Trophoblast cell (in vitro differentiated cells and primary cell): Measurements from ENCODE around the gene MTMR4.

Experiments
- DNase-seq, 2 donors: peaks; one replicate each; pipeline ENCODE4 v3.0.0-alpha.2; 2016
- H2AFZ ChIP-seq: 2 replicates; pipeline ENCODE4 v1.6.1; 2013; ENCODE audit warnings: low read length, moderate library complexity, mild to moderate bottlenecking; ENCODE audit not compliant: insufficient read depth, poor library complexity
- H2AK5ac ChIP-seq: 2 replicates; pipeline ENCODE4 v1.6.1; 2013; ENCODE audit warnings: mild to moderate bottlenecking, low read length
- H2BK120ac ChIP-seq: 2 replicates; pipeline ENCODE4 v1.6.1; 2013; ENCODE audit warnings: low read length, mild to moderate bottlenecking, moderate library complexity; ENCODE audit not compliant: insufficient read depth, poor library complexity
- H2BK12ac ChIP-seq: 2 replicates; pipeline ENCODE4 v1.6.1; 2013; ENCODE audit warnings: mild to moderate bottlenecking, low read length, moderate library complexity
- H2BK5ac ChIP-seq: 2 replicates; pipeline ENCODE4 v1.6.1; 2013; ENCODE audit warnings: low read length, low read depth, moderate library complexity, mild to moderate bottlenecking; ENCODE audit not compliant: poor library complexity
- H3K14ac ChIP-seq: 2 replicates; pipeline ENCODE4 v1.6.1; 2013; ENCODE audit warnings: mild to moderate bottlenecking, low read length
- H3K18ac ChIP-seq: 2 replicates; pipeline ENCODE4 v1.6.1; 2013; ENCODE audit warnings: mild to moderate bottlenecking, low read length
- H3K23ac ChIP-seq: 2 replicates; pipeline ENCODE4 v1.6.1; 2013; ENCODE audit warnings: low read length
- H3K27ac ChIP-seq: 2 replicates; pipeline ENCODE4 v1.5.1; 2013; ENCODE audit warnings: low read depth, mild to moderate bottlenecking, inconsistent platforms, low read length, moderate library complexity
- H3K27me3 ChIP-seq: 2 replicates; pipeline ENCODE4 v1.6.1; 2013; ENCODE audit warnings: inconsistent platforms, mild to moderate bottlenecking, low read length, moderate library complexity; ENCODE audit not compliant: insufficient read depth
- H3K36me3 ChIP-seq, 2 experiments: 1 replicate in 1 of 2; 2 replicates in 1 of 2; pipeline ENCODE4 v1.6.1; 2013; ENCODE audit warnings: low read length in 2 of 2, mild to moderate bottlenecking in 2 of 2, moderate library complexity in 1 of 2; ENCODE audit not compliant: insufficient read depth in 2 of 2, control insufficient read depth in 1 of 2
- H3K4ac ChIP-seq: 2 replicates; pipeline ENCODE4 v1.6.1; 2013; ENCODE audit warnings: low read depth, mild to moderate bottlenecking, low read length, moderate library complexity
- H3K4me1 ChIP-seq, 2 experiments: 1 replicate in 1 of 2; 2 replicates in 1 of 2; pipeline ENCODE4 v1.6.1; 2013; ENCODE audit warnings: low read length in 2 of 2, mild to moderate bottlenecking in 2 of 2, moderate library complexity in 1 of 2; ENCODE audit not compliant: insufficient read depth in 2 of 2, control insufficient read depth in 1 of 2
- H3K4me2 ChIP-seq: 2 replicates; pipeline ENCODE4 v1.6.1; 2013; ENCODE audit warnings: inconsistent platforms, mild to moderate bottlenecking, low read length, moderate library complexity
- H3K4me3 ChIP-seq: 2 replicates; pipeline ENCODE4 v1.5.1; 2013; ENCODE audit warnings: mild to moderate bottlenecking, low read depth, low read length, inconsistent platforms
- H3K79me1 ChIP-seq: one replicate; pipeline ENCODE4 v1.6.1; 2013; ENCODE audit warnings: low read length
- H3K79me2 ChIP-seq: 2 replicates; pipeline ENCODE4 v1.6.1; 2013; ENCODE audit warnings: low read length, mild to moderate bottlenecking; ENCODE audit not compliant: control insufficient read depth, insufficient read depth, poor library complexity
- H3K9ac ChIP-seq: 2 replicates; pipeline ENCODE4 v1.6.1; 2013; ENCODE audit warnings: mild to moderate bottlenecking, low read length
- H3K9me3 ChIP-seq: 2 replicates; pipeline ENCODE4 v1.6.1; 2013; ENCODE audit warnings: low read depth, mild to moderate bottlenecking, control low read depth, inconsistent platforms, low read length; ENCODE audit not compliant: insufficient read depth
- H4K12ac ChIP-seq: 2 replicates; pipeline ENCODE4 v1.6.1; 2013; ENCODE audit warnings: low read depth, mild to moderate bottlenecking, low read length, moderate library complexity
- H4K8ac ChIP-seq: 2 replicates; pipeline ENCODE4 v1.6.1; 2013; ENCODE audit warnings: low read depth, mild to moderate bottlenecking, low read length, moderate library complexity
- H4K91ac ChIP-seq: one replicate; pipeline ENCODE4 v1.6.1; 2013; ENCODE audit warnings: low read depth, mild to moderate bottlenecking, low read length, moderate library complexity
- WGBS: extraction: QIAGEN DNeasy Blood & Tissue Kit; methylation state at CpG from one replicate; pipeline ENCODE4 v1.1.7; 2013; ENCODE audit warnings: missing lambda C conversion rate; ENCODE audit not compliant: insufficient read length, insufficient coverage; ENCODE audit errors: extremely low coverage; 5-methylcytosine and 5-hydroxymethylcytosine counted together

Gene MTMR4

GRCh38 chr17:58508341-58509067 lies 5.9 kb downstream of the MTMR4 start:
- Histone ChIP-seq H3K9me3 (no peaks in the 10 kb centered on the region), H3K4ac (no peak overlapping the region), H3K4me1 (peaks cover 2 to 5% of the 10 kb centered on the region in 2 experiments), H4K8ac (no peak overlapping the region), H3K14ac (no peak overlapping the region), H3K9ac (no peak overlapping the region), H3K79me2 (no peaks in the 10 kb centered on the region), H3K4me3 (no peak overlapping the region), H2AFZ (no peak overlapping the region), H3K36me3 (peaks cover 66 to 79% of the 10 kb centered on the region in 2 experiments), H3K4me2 (no peak overlapping the region), H4K12ac (no peak overlapping the region), H3K27ac (no peak overlapping the region), H4K91ac (no peak overlapping the region), H2BK5ac (no peak overlapping the region), H3K23ac (no peak overlapping the region), H3K18ac (no peak overlapping the region), H2AK5ac (no peak overlapping the region), H2BK12ac (no peak overlapping the region), H2BK120ac (no peak overlapping the region), H3K27me3 (no peaks in the 10 kb centered on the region), H3K79me1 (no peaks in the 10 kb centered on the region)
- no CpG with 5 or more reads among the region's 10 CpGs for WGBS
- DNase-seq = no peak

GRCh38 chr17:58507123-58507634 lies 7.3 kb downstream of the MTMR4 start:
- no peak overlapping the region for H3K4ac ChIP-seq
- no peak overlapping the region for H3K14ac ChIP-seq
- no peak overlapping the region for H3K4me3 ChIP-seq
- H4K8ac ChIP-seq = no peak overlapping the region
- no peak overlapping the region for H3K18ac ChIP-seq
- H3K79me1 ChIP-seq = no peaks in the 10 kb centered on the region
- H2AK5ac ChIP-seq = no peak overlapping the region
- H2BK120ac ChIP-seq = no peak overlapping the region
- H2AFZ ChIP-seq = no peak overlapping the region
- no peaks in the 10 kb centered on the region for H3K79me2 ChIP-seq
- no peak overlapping the region for H4K91ac ChIP-seq
- peak; percentile 98 for DNase-seq
- no peak overlapping the region for H2BK5ac ChIP-seq
- H3K27me3 ChIP-seq = no peaks in the 10 kb centered on the region
- H3K4me1 ChIP-seq = no peaks in the 10 kb centered on the region
- H3K27ac ChIP-seq = no peak overlapping the region
- H3K4me2 ChIP-seq = no peak overlapping the region
- no peak overlapping the region for H3K23ac ChIP-seq
- H3K36me3 ChIP-seq = peaks cover 66 to 80% of the 10 kb centered on the region in 2 experiments
- H2BK12ac ChIP-seq = no peak overlapping the region
- no peak overlapping the region for H3K9ac ChIP-seq
- no peak overlapping the region for H4K12ac ChIP-seq
- no CpG with 5 or more reads among the region's 13 CpGs for WGBS
- H3K9me3 ChIP-seq = no peaks in the 10 kb centered on the region

- H4K8ac ChIP-seq = no peak overlapping the region
- H3K9ac ChIP-seq = no peak overlapping the region
- H3K4ac ChIP-seq = no peak overlapping the region
- H3K79me2 ChIP-seq = no peaks in the 10 kb centered on the region
- H3K36me3 ChIP-seq = peaks cover 61 to 81% of the 10 kb centered on the region in 2 experiments
- H2BK12ac ChIP-seq = no peak overlapping the region
- no peak overlapping the region for H3K14ac ChIP-seq
- no peak overlapping the region for H3K18ac ChIP-seq
- H3K4me3 ChIP-seq = no peak overlapping the region
- no CpG with 5 or more reads among the region's 7 CpGs for WGBS
- H4K91ac ChIP-seq = no peak overlapping the region
- H2BK120ac ChIP-seq = no peak overlapping the region
- no peaks in the 10 kb centered on the region for H3K27me3 ChIP-seq
- no peaks in the 10 kb centered on the region for H3K79me1 ChIP-seq
- peak; percentile 8 to 54 for DNase-seq
- H2AFZ ChIP-seq = no peak overlapping the region
- H3K4me1 ChIP-seq = no peaks in the 10 kb centered on the region
- H2BK5ac ChIP-seq = no peak overlapping the region
- no peak overlapping the region for H3K23ac ChIP-seq
- no peak overlapping the region for H4K12ac ChIP-seq
- H3K27ac ChIP-seq = no peak overlapping the region
- H3K9me3 ChIP-seq = no peaks in the 10 kb centered on the region
- H2AK5ac ChIP-seq = no peak overlapping the region
- no peak overlapping the region for H3K4me2 ChIP-seq
Observed at GRCh38 chr17:58506354-58507080, 7.9 kb downstream of the MTMR4 start.

GRCh38 chr17:58504826-58505351 lies 9.5 kb downstream of the MTMR4 start:
- no peak overlapping the region for H3K4me2 ChIP-seq
- H4K91ac ChIP-seq = no peak overlapping the region
- H3K4me1 ChIP-seq = no peaks in the 10 kb centered on the region
- no peak overlapping the region for H2AFZ ChIP-seq
- no peak overlapping the region for H2AK5ac ChIP-seq
- H3K79me1 ChIP-seq = no peaks in the 10 kb centered on the region
- H3K79me2 ChIP-seq = no peaks in the 10 kb centered on the region
- H4K12ac ChIP-seq = no peak overlapping the region
- H3K27ac ChIP-seq = no peak overlapping the region
- no peak overlapping the region for H3K14ac ChIP-seq
- no peak overlapping the region for H3K4ac ChIP-seq
- H3K18ac ChIP-seq = no peak overlapping the region
- WGBS = no CpG with 5 or more reads among the region's 11 CpGs
- H4K8ac ChIP-seq = no peak overlapping the region
- no peak overlapping the region for H3K23ac ChIP-seq
- no peaks in the 10 kb centered on the region for H3K9me3 ChIP-seq
- H3K9ac ChIP-seq = no peak overlapping the region
- peaks cover 58 to 75% of the 10 kb centered on the region in 2 experiments for H3K36me3 ChIP-seq
- H2BK120ac ChIP-seq = no peak overlapping the region
- no peak overlapping the region for H2BK12ac ChIP-seq
- DNase-seq = no peak
- H3K4me3 ChIP-seq = no peak overlapping the region
- H3K27me3 ChIP-seq = no peaks in the 10 kb centered on the region
- H2BK5ac ChIP-seq = no peak overlapping the region
